Endothelial cell of umbilical vein (primary cell): ENCODE results near the gene CMTM7. TPM values are rescaled to one million over a fixed set of nuclear protein-coding genes. Genes with fewer than 3 reads are reported as not detected.

ENCODE experiments used
- BruUV-seq: library from RNA; stranded (reverse); fragments of 400-500 nt; replicated peaks from 2 replicates; lab custom pipeline; 2021; lab: Mats Ljungman, UMichigan
- CTCF ChIA-PET: fragments of 300-600, 350-600 bp; sonication (Branson Sonifier 250); formaldehyde crosslinking; loops from one replicate; lab custom pipeline; 2021; ENCODE audit warnings: antibody characterized with exemption, inconsistent platforms; lab: Charles Lee
- POLR2A ChIA-PET: fragments of 300-600, 350-600 bp; sonication (Branson Sonifier 250); formaldehyde crosslinking; loops from one replicate; lab custom pipeline; 2021; ENCODE audit warnings: antibody characterized with exemption, inconsistent platforms; lab: Charles Lee
- DNase-seq: peaks from one replicate; pipeline ENCODE4 v3.0.0-alpha.2; 2011; ENCODE audit warnings: low read depth, low spot score
- FAIRE-seq: peaks from 2 replicates; lab custom pipeline; 2011; peaks lifted over from hg19 to GRCh38; lab: Jason Lieb, UNC
- H2AFZ ChIP-seq: 2 replicates; pipeline ENCODE4 v1.6.0; 2012; ENCODE audit warnings: low read depth, low read length, control low read depth, inconsistent platforms
- H3K27ac ChIP-seq: 2 replicates; pipeline ENCODE4 v1.5.1; 2011; ENCODE audit warnings: low read depth, mild to moderate bottlenecking, control low read depth, low read length, moderate library complexity; ENCODE audit not compliant: insufficient read depth
- H3K27me3 ChIP-seq, 2 experiments: 2 replicates each; pipeline versions ENCODE4 v1.6.0 to v1.6.1; 2011; ENCODE audit warnings: low read length in 2 of 2, mixed read lengths in 1 of 2; ENCODE audit not compliant: control insufficient read depth in 2 of 2, insufficient read depth in 2 of 2
- H3K36me3 ChIP-seq, 2 experiments: 2 replicates in 1 of 2; 3 replicates in 1 of 2; pipeline ENCODE4 v1.5.1; 2011; ENCODE audit warnings: low read length in 2 of 2, mild to moderate bottlenecking in 1 of 2, moderate library complexity in 1 of 2; ENCODE audit not compliant: control insufficient read depth in 2 of 2, insufficient read depth in 2 of 2; ENCODE audit errors: extremely low read depth in 1 of 2
- H3K4me1 ChIP-seq: 3 replicates; pipeline ENCODE4 v1.5.1; 2011; ENCODE audit warnings: mild to moderate bottlenecking, low read length; ENCODE audit not compliant: control insufficient read depth, insufficient read depth; ENCODE audit errors: extremely low read depth
- H3K4me2 ChIP-seq: 2 replicates; pipeline ENCODE4 v1.6.1; 2011; ENCODE audit warnings: low read length, control low read depth, mixed read lengths; ENCODE audit not compliant: insufficient read depth
- H3K4me3 ChIP-seq, 3 experiments: fragments of 200-600 bp in 1 of 3; sonication (generic), shearing (Covaris generic) in 1 of 3; replicated peaks in 1 of 3; 2 replicates each; pipeline ENCODE4 v1.5.1; 2011 to 2016; ENCODE audit warnings: control low read depth in 3 of 3, low read length in 3 of 3, mild to moderate bottlenecking in 2 of 3, inconsistent platforms in 1 of 3, low read depth in 1 of 3, moderate library complexity in 1 of 3; ENCODE audit not compliant: insufficient read depth in 1 of 3
- H3K79me2 ChIP-seq: 2 replicates; pipeline ENCODE4 v1.6.0; 2012; ENCODE audit warnings: low read length, inconsistent platforms; ENCODE audit not compliant: control insufficient read depth, insufficient read depth
- H3K9ac ChIP-seq: replicated peaks from 2 replicates; pipeline ENCODE3; 2011; ENCODE audit warnings: low read length, control low read depth; ENCODE audit not compliant: insufficient read depth; ENCODE audit errors: extremely low read depth
- H3K9me1 ChIP-seq: replicated peaks from 3 replicates; pipeline ENCODE4 v1.6.0; 2011; ENCODE audit warnings: mild to moderate bottlenecking, low read length; ENCODE audit not compliant: control insufficient read depth, insufficient read depth; ENCODE audit errors: extremely low read depth
- H3K9me3 ChIP-seq: replicated peaks from 2 replicates; pipeline ENCODE4 v1.5.1; 2012; ENCODE audit warnings: low read length, inconsistent platforms; ENCODE audit not compliant: control insufficient read depth, insufficient read depth
- H4K20me1 ChIP-seq: replicated peaks from 2 replicates; pipeline ENCODE3; 2011; ENCODE audit warnings: mild to moderate bottlenecking, low read length; ENCODE audit not compliant: control insufficient read depth, insufficient read depth; ENCODE audit errors: extremely low read depth
- EZH2 ChIP-seq: IDR thresholded peaks from 2 replicates; pipeline ENCODE4 v1.6.1; 2012; ENCODE audit warnings: borderline replicate concordance, low read depth, mild to moderate bottlenecking, moderate library complexity, low read length, inconsistent platforms; ENCODE audit not compliant: severe bottlenecking
- FOS ChIP-seq: IDR thresholded peaks from 2 replicates; pipeline ENCODE4 v1.6.1; 2011; ENCODE audit warnings: mild to moderate bottlenecking, low read length, moderate library complexity, borderline replicate concordance; ENCODE audit not compliant: insufficient read depth
- GATA2 ChIP-seq: IDR thresholded peaks from 2 replicates; pipeline ENCODE4 v1.7.0; 2011; ENCODE audit warnings: low read depth, mild to moderate bottlenecking, moderate library complexity, mixed read lengths, low read length; ENCODE audit not compliant: insufficient read length, insufficient read depth
- JUN ChIP-seq: IDR thresholded peaks from 2 replicates; pipeline ENCODE4 v1.6.1; 2011; ENCODE audit warnings: borderline replicate concordance, low read depth; ENCODE audit not compliant: insufficient read length, insufficient read depth
- MAX ChIP-seq: IDR thresholded peaks from 2 replicates; pipeline ENCODE4 v1.6.1; 2011; ENCODE audit not compliant: insufficient read depth, insufficient read length
- MYC ChIP-seq: IDR thresholded peaks from one replicate; pipeline ENCODE4 v1.6.1; 2011; ENCODE audit warnings: mild to moderate bottlenecking, low read depth, low read length
- POLR2A ChIP-seq: IDR thresholded peaks from 2 replicates; pipeline ENCODE4 v1.6.1; 2012; ENCODE audit warnings: low read depth, mild to moderate bottlenecking, control low read depth, low read length
- POLR2AphosphoS5 ChIP-seq: IDR thresholded peaks from 2 replicates; pipeline ENCODE4 v1.6.1; 2012; ENCODE audit warnings: low read depth, mild to moderate bottlenecking, control low read depth, low read length, moderate library complexity; ENCODE audit not compliant: insufficient read depth
- dilution Hi-C: fragments of 300-500 bp; cut with MboI; formaldehyde crosslinking; loops from one replicate; pipeline ENCODE4 v1.15.0; 2019; ENCODE audit warnings: low sequenced_read_pairs; ENCODE audit not compliant: extremely low pct_ligation_motif_present
- intact Hi-C: fragments of 100-400 bp; cut with micrococcal nuclease; formaldehyde crosslinking; loops from one replicate; pipeline ENCODE4 v1.10.0; 2022
- polyA plus RNA-seq, 4 experiments: library from polyadenylated mRNA; depleted of rRNA in 3 of 4; stranded (reverse) in 3 of 4; unstranded in 1 of 4; fragments of >200 nt; gene quantifications; 2 replicates each; pipeline versions ENCODE4 v1.2.1 to v1.2.3, GENCODE V29; 2011 to 2012; ENCODE audit warnings: missing spikeins in 1 of 4
- total RNA-seq: library from RNA; stranded (reverse); gene quantifications from 2 replicates; pipeline ENCODE4 v1.2.3, GENCODE V29; 2021
- TF ChIP-seq, protein P1 (sequence below), 2 donors: IDR thresholded peaks; 1 replicate in 1 of 2; 2 replicates in 1 of 2; pipeline ENCODE4 v1.5.1; 2011; ENCODE audit warnings: low read length in 2 of 2, mild to moderate bottlenecking in 2 of 2, moderate library complexity in 2 of 2, control low read depth in 1 of 2, inconsistent platforms in 1 of 2, low read depth in 1 of 2; ENCODE audit not compliant: insufficient read depth in 1 of 2; ENCODE audit errors: extremely low read depth in 1 of 2

The CMTM7 gene
- total and polyA plus RNA-seq, 2 donors (not counting 3 experiments of a cell fraction or from before 2014, with no cell fraction given): 44.7 to 88.5 TPM

DNA sequence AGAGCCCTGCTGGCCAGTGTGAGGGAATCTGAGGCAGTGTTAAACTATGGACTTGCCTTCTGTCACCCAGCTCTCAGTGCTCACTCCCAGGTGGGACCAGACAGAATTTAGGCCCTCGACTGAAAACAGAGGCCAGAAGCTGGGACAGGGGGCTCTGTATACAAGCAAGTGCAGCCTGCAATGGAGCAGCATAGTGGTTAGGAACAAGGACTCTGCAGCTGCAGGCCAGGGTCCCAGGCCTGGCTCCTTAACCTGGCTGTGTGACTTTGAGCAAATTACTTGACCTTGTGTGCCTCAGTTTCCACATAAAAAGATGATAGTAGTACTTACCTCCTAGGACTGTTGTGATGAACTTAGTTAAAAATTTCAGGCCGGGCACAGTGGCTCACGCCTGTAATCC, 39.8 kb downstream of the CMTM7 start:
- TF ChIP-seq MYC (no peak), JUN (no peak), POLR2AphosphoS5 (no peak), FOS (no peak), GATA2 (no peak), POLR2A (no peak), EZH2 (no peak), MAX (no peak)
- TF ChIP-seq, protein P1, sequence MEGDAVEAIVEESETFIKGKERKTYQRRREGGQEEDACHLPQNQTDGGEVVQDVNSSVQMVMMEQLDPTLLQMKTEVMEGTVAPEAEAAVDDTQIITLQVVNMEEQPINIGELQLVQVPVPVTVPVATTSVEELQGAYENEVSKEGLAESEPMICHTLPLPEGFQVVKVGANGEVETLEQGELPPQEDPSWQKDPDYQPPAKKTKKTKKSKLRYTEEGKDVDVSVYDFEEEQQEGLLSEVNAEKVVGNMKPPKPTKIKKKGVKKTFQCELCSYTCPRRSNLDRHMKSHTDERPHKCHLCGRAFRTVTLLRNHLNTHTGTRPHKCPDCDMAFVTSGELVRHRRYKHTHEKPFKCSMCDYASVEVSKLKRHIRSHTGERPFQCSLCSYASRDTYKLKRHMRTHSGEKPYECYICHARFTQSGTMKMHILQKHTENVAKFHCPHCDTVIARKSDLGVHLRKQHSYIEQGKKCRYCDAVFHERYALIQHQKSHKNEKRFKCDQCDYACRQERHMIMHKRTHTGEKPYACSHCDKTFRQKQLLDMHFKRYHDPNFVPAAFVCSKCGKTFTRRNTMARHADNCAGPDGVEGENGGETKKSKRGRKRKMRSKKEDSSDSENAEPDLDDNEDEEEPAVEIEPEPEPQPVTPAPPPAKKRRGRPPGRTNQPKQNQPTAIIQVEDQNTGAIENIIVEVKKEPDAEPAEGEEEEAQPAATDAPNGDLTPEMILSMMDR (IDR thresholded peaks at IDR 0.05; ENCODE audit: extremely low read depth in 1 of 2, insufficient read depth in 1 of 2, low read depth in 1 of 2, low read length in 2 of 2): no peak
- intact Hi-C loops (no loop called here), dilution Hi-C loops (no loop called here)
- BruUV-seq: no TSS peak
- no peaks in the 10 kb centered on the region for H3K27me3 ChIP-seq
- FAIRE-seq (no peak), DNase-seq (no peak)
- ChIA-PET POLR2A (no interaction called here), CTCF (no interaction called here)
- H2AFZ ChIP-seq: no peak overlapping the region
- H4K20me1 ChIP-seq: no peaks in the 10 kb centered on the region
- H3K4me3 ChIP-seq: no peak overlapping the region
- H3K36me3 ChIP-seq: no peaks in the 10 kb centered on the region
- H3K27ac ChIP-seq: no peak overlapping the region
- no peaks in the 10 kb centered on the region for H3K9me1 ChIP-seq
- H3K79me2 ChIP-seq: peaks cover 41% of the 10 kb centered on the region
- no peak overlapping the region for H3K9ac ChIP-seq
- H3K4me2 ChIP-seq: no peak overlapping the region
- H3K4me1 ChIP-seq: no peaks in the 10 kb centered on the region
- H3K9me3 ChIP-seq: no peaks in the 10 kb centered on the region
